GM23338 (cell line): Measurements from ENCODE around the gene FURIN. TPM values are rescaled to one million over a fixed set of nuclear protein-coding genes. Genes with fewer than 3 reads are reported as not detected.
A peak's percentile ranks its signal among the peaks of the same experiment; 100 is the strongest.

Experiments used
- ATAC-seq: fragments of 200-7000 bp; cut with Tn5 transposase; 3 replicates; pipeline ENCODE4 v1.9.1; 2020
- DNase-seq: peaks from one replicate; pipeline ENCODE4 v3.0.0-alpha.2; 2015; ENCODE audit warnings: low spot score
- H2AFZ ChIP-seq: fragments of 200-600 bp; sonication (generic); 2 replicates; pipeline ENCODE4 v1.8.0; 2016; ENCODE audit warnings: antibody characterized with exemption, mild to moderate bottlenecking, moderate library complexity
- H3F3A ChIP-seq: fragments of 200-600 bp; sonication (generic); replicated peaks from 2 replicates; pipeline ENCODE4 v1.8.0; 2017; ENCODE audit warnings: antibody characterized with exemption, mixed run types, low read depth
- H3K27ac ChIP-seq: fragments of 200-600 bp; sonication (generic); 2 replicates; pipeline ENCODE4 v1.6.1; 2016; ENCODE audit warnings: low read depth
- H3K27me3 ChIP-seq: fragments of 200-600 bp; sonication (generic); 2 replicates; pipeline ENCODE4 v1.8.0; 2016; ENCODE audit warnings: mild to moderate bottlenecking, mixed run types, moderate library complexity; ENCODE audit not compliant: insufficient read depth
- H3K36me3 ChIP-seq: fragments of 200-600 bp; sonication (generic); 2 replicates; pipeline ENCODE4 v1.8.0; 2016; ENCODE audit warnings: mild to moderate bottlenecking; ENCODE audit not compliant: insufficient read depth
- H3K4me1 ChIP-seq: fragments of 200-600 bp; sonication (generic); 2 replicates; pipeline ENCODE4 v1.8.0; 2016; ENCODE audit warnings: mild to moderate bottlenecking, moderate library complexity; ENCODE audit not compliant: insufficient read depth
- H3K4me2 ChIP-seq: fragments of 200-600 bp; sonication (generic); 2 replicates; pipeline ENCODE4 v1.7.1; 2017; ENCODE audit warnings: mixed run types
- H3K4me3 ChIP-seq: fragments of 200-600 bp; sonication (generic); 2 replicates; pipeline ENCODE4 v1.6.1; 2016; ENCODE audit warnings: mixed run types
- H3K79me2 ChIP-seq: fragments of 200-600 bp; sonication (generic); replicated peaks from 2 replicates; pipeline ENCODE4 v1.8.0; 2017; ENCODE audit warnings: mild to moderate bottlenecking; ENCODE audit not compliant: insufficient read depth
- H3K9me2 ChIP-seq: fragments of 200-600 bp; sonication (generic); 2 replicates; pipeline ENCODE4 v1.8.0; 2017; ENCODE audit not compliant: insufficient read depth
- H4K20me1 ChIP-seq: fragments of 200-600 bp; sonication (generic); replicated peaks from 2 replicates; pipeline ENCODE4 v1.8.0; 2017; ENCODE audit warnings: mild to moderate bottlenecking; ENCODE audit not compliant: insufficient read depth
- H3K27ac Mint-ChIP-seq: 2 replicates; pipeline ENCODE4 v1.8.0; 2020; ENCODE audit warnings: inconsistent platforms, mild to moderate bottlenecking, moderate library complexity, mixed read lengths
- H3K27me3 Mint-ChIP-seq: 3 replicates; pipeline ENCODE4 v1.8.0; 2022; ENCODE audit warnings: low read depth, mild to moderate bottlenecking, moderate library complexity, mixed read lengths, inconsistent platforms; ENCODE audit not compliant: insufficient read depth, poor library complexity
- H3K36me3 Mint-ChIP-seq: 3 replicates; pipeline ENCODE4 v1.8.0; 2021; ENCODE audit warnings: low read depth, mild to moderate bottlenecking, inconsistent platforms, moderate library complexity, mixed read lengths
- H3K4me1 Mint-ChIP-seq: 3 replicates; pipeline ENCODE4 v1.8.0; 2020; ENCODE audit warnings: mild to moderate bottlenecking, inconsistent platforms, mixed read lengths
- H3K4me3 Mint-ChIP-seq: 3 replicates; pipeline ENCODE4 v1.8.0; 2021; ENCODE audit warnings: moderate library complexity, mild to moderate bottlenecking, inconsistent platforms, mixed read lengths
- H3K9me3 Mint-ChIP-seq: 3 replicates; pipeline ENCODE4 v1.8.0; 2020; ENCODE audit warnings: moderate library complexity, mild to moderate bottlenecking, inconsistent platforms, mixed read lengths
- EZH2 ChIP-seq: fragments of 200-600 bp; sonication (generic); IDR thresholded peaks from one replicate; pipeline ENCODE4 v1.8.0; 2017; ENCODE audit warnings: antibody characterized with exemption, mild to moderate bottlenecking, low read depth; ENCODE audit not compliant: unreplicated experiment
- EZH2phosphoT487 ChIP-seq: fragments of 200-600 bp; sonication (generic); IDR thresholded peaks from one replicate; pipeline ENCODE4 v1.8.1; 2018; ENCODE audit warnings: antibody characterized with exemption; ENCODE audit not compliant: unreplicated experiment
- JUNB ChIP-seq: IDR thresholded peaks from one replicate; pipeline ENCODE4 v1.6.1; 2016; ENCODE audit warnings: antibody characterized with exemption; ENCODE audit not compliant: unreplicated experiment
- NANOG ChIP-seq: IDR thresholded peaks from 2 replicates; pipeline ENCODE4 v1.6.1; 2016; ENCODE audit warnings: antibody characterized with exemption, borderline replicate concordance
- POLR2AphosphoS5 ChIP-seq: IDR thresholded peaks from 2 replicates; pipeline ENCODE4 v1.6.1; 2016; ENCODE audit warnings: antibody characterized with exemption, low read depth
- ZNF114 ChIP-seq: fragments of 250-450 bp; sonication (Bioruptor Pico); IDR thresholded peaks from 2 replicates; pipeline ENCODE4 v1.5.0; 2020; ENCODE audit warnings: mild to moderate bottlenecking, moderate library complexity
- ZNF331 ChIP-seq: fragments of 250-450 bp; sonication (Bioruptor Pico); IDR thresholded peaks from 2 replicates; pipeline ENCODE4 v1.5.0; 2020; ENCODE audit warnings: low read depth, mild to moderate bottlenecking, moderate library complexity
- polyA plus RNA-seq: library from polyadenylated mRNA; unstranded; fragments of >200 nt; fragmentation: Nextera tagmentation; extraction: Ambion mirVana; gene quantifications from 2 replicates; pipeline ENCODE4 v1.2.1, GENCODE V29; 2016
- total RNA-seq: library from RNA; depleted of rRNA; stranded (reverse); fragments of >200 nt; shearing (Covaris generic); gene quantifications from 2 replicates; pipeline ENCODE4 v1.2.3, GENCODE V29; 2014
- TF ChIP-seq, protein P1 (sequence below): IDR thresholded peaks from one replicate; pipeline ENCODE4 v1.6.1; 2018; ENCODE audit warnings: antibody characterized with exemption; ENCODE audit not compliant: unreplicated experiment
- TF ChIP-seq, protein P2 (sequence below), 2 experiments: fragments of 200-600 bp in 1 of 2; sonication (generic) in 1 of 2; conservative IDR thresholded peaks; 2 replicates each; pipeline versions ENCODE4 v1.5.1 to v1.6.1; 2016 to 2017; ENCODE audit warnings: antibody characterized with exemption in 2 of 2, low read depth in 2 of 2, mild to moderate bottlenecking in 2 of 2, moderate library complexity in 1 of 2
- TF ChIP-seq, protein P3 (sequence below): IDR thresholded peaks from 2 replicates; pipeline ENCODE4 v1.6.1; 2016; ENCODE audit warnings: antibody characterized with exemption

The FURIN gene
- total and polyA plus RNA-seq, 2 experiments from 2014 or later = 6.3 to 20.9 TPM

DNA sequence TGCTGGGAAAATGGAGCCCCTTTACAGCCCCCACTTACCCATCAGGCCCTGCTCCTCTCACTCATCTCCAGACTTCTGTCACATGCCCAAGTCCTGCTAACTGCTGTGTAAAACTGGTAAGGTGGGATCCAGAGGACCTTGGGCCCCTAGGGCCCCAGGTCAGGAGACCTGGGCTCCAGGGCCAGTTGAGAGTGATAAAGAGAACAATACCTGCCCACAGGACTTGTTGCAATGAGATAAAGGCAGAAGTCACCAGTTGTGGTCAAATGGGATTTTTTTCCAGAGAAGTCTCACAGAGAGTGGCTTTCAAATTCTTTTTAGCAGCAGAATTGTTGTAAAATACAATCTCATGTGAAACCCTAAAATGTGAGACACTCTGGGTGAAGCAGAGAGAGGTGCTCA lies 753 bp downstream of the FURIN start (continued):
- TF ChIP-seq, protein P1, sequence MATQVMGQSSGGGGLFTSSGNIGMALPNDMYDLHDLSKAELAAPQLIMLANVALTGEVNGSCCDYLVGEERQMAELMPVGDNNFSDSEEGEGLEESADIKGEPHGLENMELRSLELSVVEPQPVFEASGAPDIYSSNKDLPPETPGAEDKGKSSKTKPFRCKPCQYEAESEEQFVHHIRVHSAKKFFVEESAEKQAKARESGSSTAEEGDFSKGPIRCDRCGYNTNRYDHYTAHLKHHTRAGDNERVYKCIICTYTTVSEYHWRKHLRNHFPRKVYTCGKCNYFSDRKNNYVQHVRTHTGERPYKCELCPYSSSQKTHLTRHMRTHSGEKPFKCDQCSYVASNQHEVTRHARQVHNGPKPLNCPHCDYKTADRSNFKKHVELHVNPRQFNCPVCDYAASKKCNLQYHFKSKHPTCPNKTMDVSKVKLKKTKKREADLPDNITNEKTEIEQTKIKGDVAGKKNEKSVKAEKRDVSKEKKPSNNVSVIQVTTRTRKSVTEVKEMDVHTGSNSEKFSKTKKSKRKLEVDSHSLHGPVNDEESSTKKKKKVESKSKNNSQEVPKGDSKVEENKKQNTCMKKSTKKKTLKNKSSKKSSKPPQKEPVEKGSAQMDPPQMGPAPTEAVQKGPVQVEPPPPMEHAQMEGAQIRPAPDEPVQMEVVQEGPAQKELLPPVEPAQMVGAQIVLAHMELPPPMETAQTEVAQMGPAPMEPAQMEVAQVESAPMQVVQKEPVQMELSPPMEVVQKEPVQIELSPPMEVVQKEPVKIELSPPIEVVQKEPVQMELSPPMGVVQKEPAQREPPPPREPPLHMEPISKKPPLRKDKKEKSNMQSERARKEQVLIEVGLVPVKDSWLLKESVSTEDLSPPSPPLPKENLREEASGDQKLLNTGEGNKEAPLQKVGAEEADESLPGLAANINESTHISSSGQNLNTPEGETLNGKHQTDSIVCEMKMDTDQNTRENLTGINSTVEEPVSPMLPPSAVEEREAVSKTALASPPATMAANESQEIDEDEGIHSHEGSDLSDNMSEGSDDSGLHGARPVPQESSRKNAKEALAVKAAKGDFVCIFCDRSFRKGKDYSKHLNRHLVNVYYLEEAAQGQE = no peak
- TF ChIP-seq JUNB (no peak), EZH2 (no peak), NANOG (no peak), ZNF331 (CRISPR knock-in tag) (no peak), ZNF114 (CRISPR knock-in tag) (no peak), POLR2AphosphoS5 (no peak), EZH2phosphoT487 (no peak)
- TF ChIP-seq, protein P2, sequence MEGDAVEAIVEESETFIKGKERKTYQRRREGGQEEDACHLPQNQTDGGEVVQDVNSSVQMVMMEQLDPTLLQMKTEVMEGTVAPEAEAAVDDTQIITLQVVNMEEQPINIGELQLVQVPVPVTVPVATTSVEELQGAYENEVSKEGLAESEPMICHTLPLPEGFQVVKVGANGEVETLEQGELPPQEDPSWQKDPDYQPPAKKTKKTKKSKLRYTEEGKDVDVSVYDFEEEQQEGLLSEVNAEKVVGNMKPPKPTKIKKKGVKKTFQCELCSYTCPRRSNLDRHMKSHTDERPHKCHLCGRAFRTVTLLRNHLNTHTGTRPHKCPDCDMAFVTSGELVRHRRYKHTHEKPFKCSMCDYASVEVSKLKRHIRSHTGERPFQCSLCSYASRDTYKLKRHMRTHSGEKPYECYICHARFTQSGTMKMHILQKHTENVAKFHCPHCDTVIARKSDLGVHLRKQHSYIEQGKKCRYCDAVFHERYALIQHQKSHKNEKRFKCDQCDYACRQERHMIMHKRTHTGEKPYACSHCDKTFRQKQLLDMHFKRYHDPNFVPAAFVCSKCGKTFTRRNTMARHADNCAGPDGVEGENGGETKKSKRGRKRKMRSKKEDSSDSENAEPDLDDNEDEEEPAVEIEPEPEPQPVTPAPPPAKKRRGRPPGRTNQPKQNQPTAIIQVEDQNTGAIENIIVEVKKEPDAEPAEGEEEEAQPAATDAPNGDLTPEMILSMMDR (conservative IDR thresholded peaks at IDR 0.05; ENCODE audit: low read depth in 2 of 2) = no peak
- TF ChIP-seq, protein P3, sequence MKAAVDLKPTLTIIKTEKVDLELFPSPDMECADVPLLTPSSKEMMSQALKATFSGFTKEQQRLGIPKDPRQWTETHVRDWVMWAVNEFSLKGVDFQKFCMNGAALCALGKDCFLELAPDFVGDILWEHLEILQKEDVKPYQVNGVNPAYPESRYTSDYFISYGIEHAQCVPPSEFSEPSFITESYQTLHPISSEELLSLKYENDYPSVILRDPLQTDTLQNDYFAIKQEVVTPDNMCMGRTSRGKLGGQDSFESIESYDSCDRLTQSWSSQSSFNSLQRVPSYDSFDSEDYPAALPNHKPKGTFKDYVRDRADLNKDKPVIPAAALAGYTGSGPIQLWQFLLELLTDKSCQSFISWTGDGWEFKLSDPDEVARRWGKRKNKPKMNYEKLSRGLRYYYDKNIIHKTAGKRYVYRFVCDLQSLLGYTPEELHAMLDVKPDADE = no peak

DNA sequence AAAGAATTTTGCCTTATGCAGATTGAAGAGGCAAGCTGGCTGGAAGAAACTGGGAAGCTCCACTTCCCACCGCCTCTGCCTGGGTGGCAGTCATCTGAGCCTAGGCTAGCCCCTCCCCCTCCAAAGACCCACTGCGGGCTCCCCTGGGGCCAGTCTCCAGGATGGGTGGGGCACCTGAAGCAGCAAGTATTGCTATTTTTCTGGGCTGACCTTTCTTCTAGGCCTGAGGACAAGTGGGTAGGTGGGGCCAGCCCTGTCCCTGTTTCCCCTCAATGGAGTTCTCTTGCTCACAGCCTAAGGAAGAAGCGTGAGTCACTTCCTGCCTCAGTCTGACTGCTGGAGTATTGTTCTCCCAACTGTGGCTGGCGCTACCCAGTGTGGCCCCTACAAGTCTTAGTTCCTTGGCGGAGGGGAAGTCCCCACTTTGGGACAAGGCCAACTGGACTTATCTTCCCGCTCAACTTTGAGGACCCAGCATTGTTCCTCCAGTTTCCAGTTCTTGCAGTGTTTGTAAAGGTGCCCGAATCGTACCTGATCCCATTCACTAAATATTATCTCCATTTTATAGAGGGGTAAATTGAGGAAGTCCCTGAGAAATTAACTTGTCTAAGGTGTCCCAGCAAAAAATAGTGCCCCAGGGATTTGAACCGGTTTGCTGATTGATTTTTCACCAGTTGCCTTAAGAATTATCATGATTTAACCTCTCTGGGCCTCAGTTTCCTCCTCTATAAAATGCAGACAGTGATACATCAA lies 1.4 kb downstream of the FURIN start:
- DNase-seq = peak; percentile 72
- peaks cover 60% of the 10 kb centered on the region for H3K4me1 Mint-ChIP-seq
- peak overlapping the region; percentile 90 for H3K4me2 ChIP-seq

More for the DNA sequence above, 1.4 kb downstream of the FURIN start:
- no peaks in the 10 kb centered on the region; the same call in 2 of the 3 replicates for H3K36me3 Mint-ChIP-seq
- 0 out of 2 replicates have a peak overlapping the region, but pooled peaks have one; percentile 44 for H3K27ac Mint-ChIP-seq
- peaks cover 11% of the 10 kb centered on the region for H3K27me3 Mint-ChIP-seq
- TF ChIP-seq ZNF331 (CRISPR knock-in tag) = no peak
- 0 out of 2 replicates have a peak, but pooled peaks have one; percentile 37 for TF ChIP-seq POLR2AphosphoS5
- H3K27me3 ChIP-seq = no peaks in the 10 kb centered on the region
- no peak overlapping the region for H3K4me3 ChIP-seq
- H3K36me3 ChIP-seq = no peaks in the 10 kb centered on the region
- H3K4me1 ChIP-seq = peaks cover 55% of the 10 kb centered on the region
- H3K27ac ChIP-seq = peak overlapping the region; percentile 85
- H3K79me2 ChIP-seq = peaks cover 16% of the 10 kb centered on the region
- peaks cover 22% of the 10 kb centered on the region for H3F3A ChIP-seq
- H2AFZ ChIP-seq = no peak overlapping the region
- H3K4me3 Mint-ChIP-seq = peak overlapping the region; percentile 77
- no peaks in the 10 kb centered on the region for H3K9me2 ChIP-seq
- no peaks in the 10 kb centered on the region for H3K9me3 Mint-ChIP-seq
- no peaks in the 10 kb centered on the region for H4K20me1 ChIP-seq
- peak; percentile 26 for ATAC-seq
